Ishikawa (cell line): ENCODE data around the gene RPS27L.

Experiments
- CEBPB ChIP-seq: IDR thresholded peaks from 2 replicates; pipeline ENCODE4 v1.6.1; 2012
- CREB1 ChIP-seq: IDR thresholded peaks from 2 replicates; pipeline ENCODE4 v1.6.1; 2012; ENCODE audit warnings: low read depth
- EGR1 ChIP-seq: IDR thresholded peaks from 2 replicates; pipeline ENCODE4 v1.6.1; 2012
- EP300 ChIP-seq: IDR thresholded peaks from 2 replicates; pipeline ENCODE4 v1.6.1; 2012; ENCODE audit warnings: borderline replicate concordance
- FOXM1 ChIP-seq: IDR thresholded peaks from 2 replicates; pipeline ENCODE4 v1.6.1; 2012; ENCODE audit warnings: low read depth, borderline replicate concordance
- NFIC ChIP-seq: IDR thresholded peaks from 2 replicates; pipeline ENCODE4 v1.6.1; 2012
- RAD21 ChIP-seq: IDR thresholded peaks from 2 replicates; pipeline ENCODE4 v1.6.1; 2012; ENCODE audit warnings: low read depth
- TAF1 ChIP-seq: IDR thresholded peaks from 2 replicates; pipeline ENCODE4 v1.6.1; 2012; ENCODE audit warnings: low read depth, mild to moderate bottlenecking
- TCF12 ChIP-seq: IDR thresholded peaks from 2 replicates; pipeline ENCODE4 v1.6.1; 2012; ENCODE audit warnings: low read depth
- TEAD4 ChIP-seq: IDR thresholded peaks from 2 replicates; pipeline ENCODE4 v1.6.1; 2012
- YY1 ChIP-seq: IDR thresholded peaks from 2 replicates; pipeline ENCODE4 v1.6.1; 2012; ENCODE audit warnings: low read depth
- ZBTB7A ChIP-seq: IDR thresholded peaks from 2 replicates; pipeline ENCODE4 v1.6.1; 2012; ENCODE audit warnings: low read depth
- TF ChIP-seq, protein P1 (sequence below): IDR thresholded peaks from 2 replicates; pipeline ENCODE4 v1.6.1; 2012
- TF ChIP-seq, protein P2 (sequence below): IDR thresholded peaks from 2 replicates; pipeline ENCODE4 v1.6.1; 2012; ENCODE audit warnings: low read depth, mild to moderate bottlenecking
- TF ChIP-seq, protein P3 (sequence below): IDR thresholded peaks from 2 replicates; pipeline ENCODE4 v1.6.1; 2012

RPS27L gene

DNA sequence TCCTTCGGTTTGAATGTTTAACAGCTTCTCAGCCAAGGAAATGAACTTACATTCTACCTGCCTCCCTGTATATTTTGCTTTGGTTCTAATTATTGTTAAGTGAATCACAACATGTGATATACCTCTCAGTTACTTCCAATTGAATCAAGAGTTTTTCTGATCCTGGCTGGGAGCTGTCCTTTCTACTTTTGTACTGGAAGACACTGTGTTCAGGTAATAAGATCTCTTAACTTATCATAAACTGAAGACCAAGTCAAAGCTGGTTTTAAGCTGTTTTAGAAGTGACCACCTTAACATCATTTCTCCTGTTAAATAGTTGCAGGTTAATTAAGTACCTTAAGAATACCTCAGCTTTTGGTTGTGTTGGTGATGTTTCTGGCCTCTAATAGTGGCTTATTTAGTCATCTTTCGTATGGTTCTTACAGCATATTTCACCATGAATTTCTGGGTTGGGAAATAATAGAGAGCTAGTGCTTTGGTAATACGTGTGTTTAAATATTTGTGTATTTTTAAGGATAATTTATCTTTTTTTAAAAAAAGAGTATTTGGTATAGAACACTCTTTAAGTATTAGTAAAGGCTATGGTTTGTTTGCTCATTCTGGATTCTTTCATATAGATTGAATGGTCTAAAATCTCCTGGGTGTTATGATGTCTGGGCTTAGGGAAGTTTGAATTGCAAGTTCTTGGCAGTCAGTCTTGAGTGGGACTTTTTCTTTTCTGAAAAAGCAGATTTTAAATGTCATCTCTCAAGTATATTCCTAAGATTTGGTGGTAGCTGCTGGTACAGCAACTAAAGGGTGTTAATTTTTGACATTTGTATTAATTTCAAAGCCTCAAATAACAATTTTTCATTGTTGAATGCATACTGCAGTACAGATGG is 33.7 kb upstream of the RPS27L start:
- TF ChIP-seq, protein P1, sequence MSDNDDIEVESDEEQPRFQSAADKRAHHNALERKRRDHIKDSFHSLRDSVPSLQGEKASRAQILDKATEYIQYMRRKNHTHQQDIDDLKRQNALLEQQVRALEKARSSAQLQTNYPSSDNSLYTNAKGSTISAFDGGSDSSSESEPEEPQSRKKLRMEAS = no peak
- TF ChIP-seq CREB1 = no peak
- TF ChIP-seq, protein P2, sequence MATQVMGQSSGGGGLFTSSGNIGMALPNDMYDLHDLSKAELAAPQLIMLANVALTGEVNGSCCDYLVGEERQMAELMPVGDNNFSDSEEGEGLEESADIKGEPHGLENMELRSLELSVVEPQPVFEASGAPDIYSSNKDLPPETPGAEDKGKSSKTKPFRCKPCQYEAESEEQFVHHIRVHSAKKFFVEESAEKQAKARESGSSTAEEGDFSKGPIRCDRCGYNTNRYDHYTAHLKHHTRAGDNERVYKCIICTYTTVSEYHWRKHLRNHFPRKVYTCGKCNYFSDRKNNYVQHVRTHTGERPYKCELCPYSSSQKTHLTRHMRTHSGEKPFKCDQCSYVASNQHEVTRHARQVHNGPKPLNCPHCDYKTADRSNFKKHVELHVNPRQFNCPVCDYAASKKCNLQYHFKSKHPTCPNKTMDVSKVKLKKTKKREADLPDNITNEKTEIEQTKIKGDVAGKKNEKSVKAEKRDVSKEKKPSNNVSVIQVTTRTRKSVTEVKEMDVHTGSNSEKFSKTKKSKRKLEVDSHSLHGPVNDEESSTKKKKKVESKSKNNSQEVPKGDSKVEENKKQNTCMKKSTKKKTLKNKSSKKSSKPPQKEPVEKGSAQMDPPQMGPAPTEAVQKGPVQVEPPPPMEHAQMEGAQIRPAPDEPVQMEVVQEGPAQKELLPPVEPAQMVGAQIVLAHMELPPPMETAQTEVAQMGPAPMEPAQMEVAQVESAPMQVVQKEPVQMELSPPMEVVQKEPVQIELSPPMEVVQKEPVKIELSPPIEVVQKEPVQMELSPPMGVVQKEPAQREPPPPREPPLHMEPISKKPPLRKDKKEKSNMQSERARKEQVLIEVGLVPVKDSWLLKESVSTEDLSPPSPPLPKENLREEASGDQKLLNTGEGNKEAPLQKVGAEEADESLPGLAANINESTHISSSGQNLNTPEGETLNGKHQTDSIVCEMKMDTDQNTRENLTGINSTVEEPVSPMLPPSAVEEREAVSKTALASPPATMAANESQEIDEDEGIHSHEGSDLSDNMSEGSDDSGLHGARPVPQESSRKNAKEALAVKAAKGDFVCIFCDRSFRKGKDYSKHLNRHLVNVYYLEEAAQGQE = peak; percentile 23; the same call in 1 of the 2 replicates
- no peak for TF ChIP-seq TAF1
- TF ChIP-seq EGR1 = no peak

DNA sequence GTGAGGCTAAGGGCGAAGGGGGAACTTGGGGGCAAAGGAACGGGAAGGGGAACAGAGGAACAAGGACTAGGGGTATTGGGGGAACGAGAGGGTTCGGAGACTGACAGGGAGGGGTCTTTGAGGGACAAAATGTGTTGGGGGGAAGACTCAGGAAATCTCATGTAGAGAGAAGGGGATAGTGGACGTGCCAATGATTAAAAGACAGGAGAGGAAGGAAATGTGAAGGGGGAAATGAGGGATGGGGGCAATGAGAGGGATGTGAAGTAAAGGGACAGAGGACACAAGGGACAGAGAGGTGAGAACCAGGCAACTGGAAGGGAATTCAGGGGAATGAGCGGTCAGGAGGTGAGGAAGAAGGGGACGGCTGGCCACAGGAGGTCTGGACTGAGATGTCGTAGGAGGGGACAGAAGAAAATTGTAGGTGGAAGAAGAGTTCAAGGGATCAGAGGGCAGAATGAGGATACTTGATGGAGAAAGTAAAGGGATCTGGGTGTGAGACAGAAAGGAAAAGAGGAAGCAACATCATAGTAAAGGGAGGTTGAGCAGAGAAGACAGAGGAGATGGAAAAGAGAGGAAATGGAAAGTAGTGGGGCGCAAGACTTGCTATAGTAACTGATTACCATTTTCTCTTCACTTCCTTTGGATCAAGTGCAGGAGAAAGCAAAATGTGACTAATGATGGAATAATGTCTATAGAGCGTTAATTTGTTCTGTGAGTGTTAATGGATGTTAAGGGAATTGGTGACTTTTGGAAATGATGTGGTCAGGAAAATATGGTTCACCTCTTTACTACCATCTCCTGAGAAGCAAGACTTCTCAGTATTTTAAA is 32.9 kb upstream of the RPS27L start:
- no peak for TF ChIP-seq EGR1
- TF ChIP-seq EP300 = no peak
- TF ChIP-seq ZBTB7A = no peak
- TF ChIP-seq, protein P2 = no peak
- no peak for TF ChIP-seq CREB1
- TF ChIP-seq, protein P3, sequence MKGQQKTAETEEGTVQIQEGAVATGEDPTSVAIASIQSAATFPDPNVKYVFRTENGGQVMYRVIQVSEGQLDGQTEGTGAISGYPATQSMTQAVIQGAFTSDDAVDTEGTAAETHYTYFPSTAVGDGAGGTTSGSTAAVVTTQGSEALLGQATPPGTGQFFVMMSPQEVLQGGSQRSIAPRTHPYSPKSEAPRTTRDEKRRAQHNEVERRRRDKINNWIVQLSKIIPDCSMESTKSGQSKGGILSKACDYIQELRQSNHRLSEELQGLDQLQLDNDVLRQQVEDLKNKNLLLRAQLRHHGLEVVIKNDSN = no peak
- TF ChIP-seq, protein P1 = no peak
- no peak for TF ChIP-seq NFIC
- TF ChIP-seq TCF12 = no peak
- no peak for TF ChIP-seq RAD21
- no peak for TF ChIP-seq TAF1
- TF ChIP-seq YY1 = no peak
- no peak for TF ChIP-seq TEAD4

DNA sequence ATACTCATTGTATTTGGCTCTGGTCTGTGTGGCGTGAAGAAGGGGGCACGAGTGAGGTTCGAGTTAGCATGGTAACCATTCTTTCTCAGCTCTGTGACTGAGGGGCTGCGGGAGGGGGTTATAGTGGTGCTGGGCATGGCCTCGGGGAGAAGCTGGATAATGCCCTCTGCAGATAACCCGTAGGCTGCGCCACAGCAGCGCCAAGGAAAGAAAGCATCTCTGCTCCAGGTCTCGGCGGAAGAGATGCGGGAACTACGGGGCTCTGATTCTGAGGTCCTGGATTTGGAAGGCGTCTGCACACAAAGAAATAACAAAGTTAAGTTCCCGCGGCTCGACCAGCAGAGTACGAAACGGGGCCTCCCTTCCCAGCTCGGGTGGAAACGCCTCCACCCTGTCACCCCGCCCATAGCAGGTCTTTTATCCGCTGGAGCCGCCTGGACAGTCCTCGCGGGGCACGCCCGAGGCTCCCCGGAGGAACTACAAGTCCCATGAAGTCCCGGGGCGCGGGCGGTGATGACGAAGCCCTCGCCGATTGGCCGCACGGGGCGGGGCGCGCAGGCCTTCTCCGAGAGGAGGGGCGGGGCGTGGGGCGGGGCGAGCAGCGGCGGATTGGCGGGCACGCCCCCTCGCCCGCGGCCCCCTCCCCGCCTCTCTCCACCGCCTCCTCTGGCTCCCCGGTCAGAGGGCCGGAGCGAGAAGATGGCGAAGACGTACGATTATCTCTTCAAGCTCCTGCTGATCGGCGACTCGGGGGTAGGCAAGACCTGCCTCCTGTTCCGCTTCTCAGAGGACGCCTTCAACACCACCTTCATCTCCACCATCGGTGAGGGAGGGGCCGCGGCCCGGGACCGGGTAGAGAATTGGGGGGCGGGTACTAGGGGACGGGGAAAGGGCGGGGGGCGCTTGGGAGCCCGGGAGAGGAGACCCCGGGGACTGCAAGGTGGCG is 31.9 kb upstream of the RPS27L start, which contains the start of gene RAB8B:
Gene RAB8B, plus strand, starts transcription at position 681 of the 946 bp plus-strand sequence. Its CDS starts 19 bp downstream, at position 700.
- TF ChIP-seq, protein P1 = peak; percentile 49
- TF ChIP-seq YY1 (0 out of 2 replicates have a peak, but pooled peaks have one; percentile 22), RAD21 (no peak), TAF1 (peak; percentile 54; the same call in 1 of the 2 replicates), CREB1 (peak; percentile 93)

DNA sequence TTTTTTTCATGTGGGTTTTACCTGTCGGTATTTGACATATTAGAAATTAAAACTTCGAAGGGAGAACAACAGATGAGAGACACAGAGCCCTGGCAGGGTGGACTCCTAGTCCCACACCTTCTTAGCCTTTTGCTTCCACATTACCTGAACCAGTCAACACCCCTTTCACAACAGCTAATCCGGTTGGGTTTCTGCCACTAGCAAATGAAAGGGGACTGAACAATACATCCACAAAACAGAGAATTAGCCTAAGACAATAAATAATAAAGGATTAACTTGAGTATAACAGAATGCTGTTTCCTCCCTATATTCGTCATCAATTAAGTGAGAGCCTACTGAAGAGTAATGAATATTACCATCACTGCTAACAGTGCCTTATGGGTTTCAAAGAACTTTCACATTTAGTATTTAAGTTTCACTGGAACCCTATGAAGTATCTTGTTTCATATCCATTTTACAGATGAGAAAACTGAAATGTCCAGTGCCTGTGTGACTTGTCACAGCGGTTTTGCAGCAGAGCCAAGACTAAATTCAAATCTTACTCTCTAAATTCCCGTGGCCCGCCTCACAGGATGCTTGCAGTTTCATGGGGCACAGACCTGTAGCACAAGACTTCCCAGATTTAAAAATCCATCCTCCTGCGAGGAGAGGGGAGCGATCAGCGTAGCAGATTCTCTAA is 31.1 kb upstream of the RPS27L start:
- TF ChIP-seq EGR1 (no peak), NFIC (no peak), ZBTB7A (no peak), EP300 (no peak), RAD21 (no peak), TEAD4 (no peak), FOXM1 (no peak), CEBPB (no peak), CREB1 (no peak), TCF12 (no peak)
- TF ChIP-seq, protein P3 = no peak
- TF ChIP-seq, protein P2 = no peak
